Activated CD4-positive, CD25-positive, alpha-beta regulatory T cell treated with anti-CD3 and anti-CD28 coated beads, Interleukin-2, amount 50 U/mL, for 24 hours (primary cell): ENCODE results near the gene GNG4.
"Not testable (repeated sequence)": the region's sequence is repeated elsewhere in the genome, so short reads cannot be mapped to it uniquely, and the experiment has no call there.

Experiments
- ATAC-seq, 2 donors: fragments of 150-1000 bp; cut with Tn5 transposase; one replicate each; pipeline ENCODE4 v1.10.0; 2021; ENCODE audit warnings: mild to moderate bottlenecking in 1 of 2, moderate library complexity in 1 of 2

Gene GNG4

DNA sequence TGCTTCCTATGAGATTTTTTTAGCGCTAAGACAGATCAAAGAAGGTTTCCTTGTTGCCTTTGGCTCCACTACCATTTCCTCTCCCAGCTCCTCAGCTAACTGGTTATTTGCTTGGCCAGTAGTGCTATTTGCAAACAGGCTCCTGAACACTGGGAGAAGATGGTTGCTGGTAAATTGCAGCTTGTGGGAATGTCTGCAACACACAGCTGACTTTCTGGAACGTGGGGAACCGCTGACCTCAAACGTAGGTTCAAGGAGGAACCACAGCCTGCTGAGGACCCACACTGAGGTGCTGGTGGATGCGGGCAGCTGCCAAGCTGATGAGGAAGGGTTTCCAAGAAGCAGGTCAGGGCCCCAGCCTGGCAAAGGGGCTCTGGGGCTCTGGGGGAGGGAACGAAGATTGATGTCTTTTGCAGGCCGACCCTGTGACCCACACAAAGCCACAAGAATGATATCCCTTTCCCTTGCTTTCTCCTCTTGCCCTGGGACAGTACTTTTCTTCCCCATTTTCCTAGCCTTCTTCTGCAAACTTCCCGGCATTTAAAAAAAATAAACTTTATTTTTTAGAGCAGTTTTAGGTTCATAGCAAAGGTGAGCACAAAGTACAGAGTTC lies 24.8 kb downstream of the GNG4 start:
- no peak for ATAC-seq

DNA sequence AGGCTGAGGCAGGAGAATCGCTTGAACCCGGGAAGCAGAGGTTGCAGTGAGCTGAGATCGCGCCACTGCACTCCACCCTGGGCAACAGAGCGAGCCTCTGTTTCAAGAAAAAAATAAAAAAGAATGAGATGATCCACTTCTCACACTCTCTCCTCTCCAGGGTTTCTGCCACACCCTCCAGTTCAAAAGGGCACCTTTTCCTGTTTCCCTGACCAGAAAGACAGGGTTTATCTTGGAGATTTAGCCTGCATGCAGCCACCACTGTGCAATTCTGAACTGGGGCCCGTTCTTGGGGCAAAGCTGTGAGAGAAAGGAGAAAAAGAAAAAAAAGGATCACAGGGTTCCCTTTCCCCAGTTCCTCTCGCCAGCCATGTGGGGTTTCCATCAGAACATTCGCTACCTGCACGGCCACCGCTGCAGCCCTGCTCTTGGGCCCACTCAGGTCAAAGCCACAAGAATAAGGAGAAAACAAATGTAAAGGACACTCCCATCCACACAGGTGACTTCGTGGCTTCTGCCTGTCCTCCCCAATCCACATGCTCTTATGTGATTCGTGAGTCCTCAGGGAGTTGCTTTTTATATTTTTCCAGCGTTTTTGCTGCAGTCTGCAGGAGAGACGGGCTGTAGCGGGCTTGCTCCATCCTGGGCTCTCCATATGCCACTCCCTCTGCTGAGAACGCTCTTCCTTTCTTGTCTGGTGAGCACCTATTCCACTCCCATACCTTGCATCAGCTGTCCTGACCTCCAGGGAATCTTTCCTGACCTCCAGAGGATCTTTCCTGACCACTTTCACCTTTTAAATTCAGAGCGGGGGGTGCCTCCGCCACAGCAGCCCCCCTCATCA lies 26.4 kb downstream of the GNG4 start:
- no peak for ATAC-seq

DNA sequence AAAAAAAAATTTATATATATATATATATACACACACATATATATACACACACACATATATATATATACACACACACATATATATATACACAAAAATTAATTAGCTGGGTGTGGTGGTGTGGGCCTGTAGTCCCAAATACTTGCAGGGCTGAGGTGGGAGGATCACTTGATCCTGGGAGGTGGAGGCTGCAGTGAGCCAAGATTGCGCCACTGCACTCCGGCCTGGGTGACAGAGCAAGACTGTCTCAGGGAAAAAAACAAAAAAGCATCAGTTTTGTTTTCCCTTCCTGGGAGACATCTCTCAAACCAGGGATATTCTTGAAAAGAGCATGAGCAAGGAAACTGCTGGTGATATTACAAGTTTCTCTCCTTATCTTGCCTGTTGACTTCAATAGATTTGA lies 30.4 kb downstream of the GNG4 start:
- ATAC-seq = not testable (repeated sequence)

DNA sequence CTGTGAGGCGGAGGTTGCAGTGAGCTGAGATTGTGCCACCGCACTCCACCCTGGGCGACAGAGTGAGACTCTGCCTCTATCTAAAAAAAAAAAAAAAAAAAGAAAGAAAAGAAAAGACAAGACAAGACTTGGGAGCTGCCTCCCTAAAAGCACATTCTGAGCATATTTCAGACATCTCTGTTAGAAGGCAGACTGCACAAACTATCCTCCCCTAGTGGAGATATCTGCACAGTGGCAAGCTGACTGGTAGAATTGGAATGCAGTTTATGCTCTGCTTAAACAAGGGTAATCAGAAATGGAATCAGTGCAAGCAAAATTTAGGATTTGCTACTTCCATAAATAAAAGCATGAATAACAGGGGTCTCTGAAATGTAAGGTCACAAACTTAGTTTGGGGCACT lies 31.8 kb downstream of the GNG4 start:
- no peak for ATAC-seq

DNA sequence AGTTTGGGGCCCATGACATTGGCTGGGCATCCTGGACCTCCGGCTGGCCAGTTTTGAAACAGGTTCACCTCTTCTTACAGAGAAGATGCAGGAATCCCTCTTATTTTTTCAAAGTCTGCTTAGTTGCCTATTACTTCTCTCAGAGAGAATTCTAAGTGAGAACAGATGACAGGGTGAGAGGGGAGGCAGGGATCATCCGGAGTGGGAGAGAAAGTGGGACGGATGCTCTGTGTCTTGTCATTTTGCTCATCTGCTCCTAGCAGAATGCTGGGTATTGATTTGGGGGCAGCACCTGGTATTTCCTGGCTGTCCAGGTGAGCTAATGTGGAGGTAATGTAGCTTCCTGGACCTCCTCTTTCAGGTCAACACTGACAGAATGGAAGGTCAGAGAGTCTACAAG lies 32.4 kb downstream of the GNG4 start:
- no peak for ATAC-seq

DNA sequence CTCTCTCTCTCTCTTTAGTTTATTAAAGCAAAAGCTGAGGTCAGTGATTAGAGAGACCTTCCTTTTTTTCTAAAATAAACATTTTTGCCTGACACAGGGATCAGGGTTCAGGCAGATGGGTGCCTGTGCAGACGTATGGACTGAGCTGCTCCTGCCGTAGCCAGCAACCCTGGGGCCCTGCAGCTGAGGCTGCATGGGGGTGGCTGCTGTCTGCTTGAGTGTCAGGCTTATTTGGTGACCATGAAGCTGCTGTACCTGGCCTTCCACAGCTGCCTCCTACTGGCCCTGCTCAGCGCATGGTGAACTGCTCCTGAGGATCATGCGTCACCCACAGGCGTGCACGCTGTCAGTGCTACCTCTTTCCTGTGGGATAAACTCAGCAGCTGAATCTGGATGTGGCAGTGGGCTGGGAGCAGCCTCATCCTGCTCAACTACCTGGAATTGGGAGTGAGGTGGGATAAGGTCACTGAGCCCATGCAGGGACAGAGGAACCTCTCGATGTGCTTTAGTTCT lies 35.1 kb downstream of the GNG4 start:
- no peak for ATAC-seq

DNA sequence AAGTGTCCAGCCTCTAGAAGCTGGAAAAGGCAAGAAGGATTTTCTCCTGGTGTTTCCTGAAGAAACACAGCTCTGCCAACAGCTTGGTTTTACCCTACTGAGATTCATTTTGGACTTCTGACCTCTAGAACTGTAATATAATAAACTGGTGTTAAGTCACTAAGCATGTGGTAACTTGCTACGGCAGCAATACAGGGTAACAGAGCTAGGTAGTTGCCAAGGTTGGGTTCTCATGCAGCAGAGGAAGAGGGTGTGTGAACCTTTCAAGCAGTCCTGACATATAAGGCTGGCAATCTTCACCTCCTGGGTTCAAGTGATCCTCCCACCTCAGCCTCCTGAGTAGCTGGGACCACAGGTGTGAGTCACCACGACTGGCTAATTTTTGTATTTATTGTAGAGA lies 36.0 kb downstream of the GNG4 start:
- no peak for ATAC-seq

DNA sequence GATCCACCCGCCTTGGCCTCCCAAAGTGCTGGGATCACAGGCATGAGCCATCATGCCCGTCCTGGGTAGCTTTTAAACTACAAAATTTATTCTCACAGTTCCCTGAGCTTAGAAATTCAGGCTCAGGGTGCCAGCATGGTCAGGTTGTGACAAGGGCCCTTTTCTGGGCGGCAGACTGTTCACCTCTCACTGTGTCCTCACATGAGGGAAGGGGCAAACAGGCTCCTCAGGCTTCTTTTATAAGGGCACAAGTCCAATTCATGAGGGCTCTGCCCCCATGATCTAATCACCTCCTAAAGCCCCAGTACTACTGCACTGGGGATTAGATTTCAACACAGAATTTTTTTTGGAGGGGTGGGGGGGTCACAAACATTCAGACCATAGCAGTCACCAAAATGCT lies 36.8 kb downstream of the GNG4 start:
- ATAC-seq = no peak

DNA sequence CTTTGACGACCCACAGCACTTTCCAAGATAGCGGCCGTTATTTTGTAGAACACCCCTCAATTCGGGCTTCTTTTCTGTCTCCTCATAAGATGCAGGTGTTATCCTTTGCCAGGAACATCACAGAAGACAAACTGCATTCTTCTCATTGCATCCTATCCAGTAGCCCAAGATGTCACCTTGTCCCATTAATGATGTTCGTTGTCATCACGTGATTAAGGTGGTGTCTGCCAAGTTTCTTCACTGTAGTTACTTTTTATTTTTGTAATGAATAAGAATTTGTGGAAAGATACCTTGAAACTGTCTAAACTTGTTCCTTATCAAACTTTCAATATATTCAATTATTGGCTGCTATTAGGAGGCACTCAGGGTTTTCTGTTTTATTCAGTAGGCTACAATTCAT lies 39.4 kb downstream of the GNG4 start:
- no peak for ATAC-seq

DNA sequence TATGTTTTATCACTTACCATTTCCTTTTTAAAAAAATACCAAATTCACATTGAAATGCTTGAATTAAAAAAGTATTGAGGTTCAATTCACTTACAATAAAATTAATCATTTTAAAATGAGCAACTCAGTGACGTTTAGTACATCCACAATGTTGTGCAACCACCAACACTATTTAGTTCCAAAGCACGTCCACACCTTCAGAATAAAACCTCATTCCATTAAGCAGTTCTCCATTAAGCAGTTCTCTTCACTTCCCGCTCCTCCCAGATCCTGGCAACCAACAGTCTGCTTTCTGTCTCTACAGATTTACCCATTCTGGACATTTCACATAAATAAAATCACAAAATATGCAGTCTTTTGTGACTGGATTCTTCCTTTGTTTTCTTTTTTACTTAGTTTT lies 41.3 kb downstream of the GNG4 start:
- no peak for ATAC-seq

DNA sequence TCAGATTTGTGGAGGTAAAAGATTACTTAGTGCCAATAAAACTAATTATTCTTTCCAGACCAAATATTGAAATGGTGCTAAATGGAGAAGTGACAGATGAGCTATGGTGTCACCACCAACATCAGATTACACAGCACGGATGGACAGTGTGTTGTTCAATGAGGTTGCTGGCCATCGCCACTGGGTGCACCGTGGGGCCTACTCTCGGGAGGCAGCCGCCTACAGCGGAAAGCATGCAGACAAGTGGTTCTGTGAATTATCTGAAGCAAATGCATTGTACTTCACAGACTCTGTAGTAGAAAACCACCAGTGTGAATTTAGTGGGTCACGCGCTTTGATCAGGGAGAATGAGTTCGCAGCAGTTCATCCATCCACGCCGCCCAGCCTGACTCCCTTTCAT lies 42.3 kb downstream of the GNG4 start:
- ATAC-seq = no peak

DNA sequence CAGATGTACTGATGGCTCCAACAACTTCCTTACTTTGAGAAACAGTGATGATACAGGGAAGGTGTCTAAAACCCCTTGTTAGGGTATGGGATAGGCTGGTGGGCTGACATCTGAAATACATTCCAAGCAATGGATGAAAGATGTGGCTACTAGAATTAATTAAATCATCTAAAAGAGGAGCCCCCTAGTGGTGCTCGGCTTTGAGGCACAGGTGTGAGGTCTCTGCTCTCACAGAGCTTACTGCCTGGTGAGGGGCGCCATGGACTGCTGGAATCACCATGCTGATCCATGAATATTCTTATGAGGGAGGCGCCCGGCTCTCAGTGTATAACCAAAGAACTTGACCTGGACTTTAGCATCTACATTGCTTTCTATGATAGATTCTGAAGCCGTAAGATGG lies 48.5 kb downstream of the GNG4 start:
- no peak for ATAC-seq

DNA sequence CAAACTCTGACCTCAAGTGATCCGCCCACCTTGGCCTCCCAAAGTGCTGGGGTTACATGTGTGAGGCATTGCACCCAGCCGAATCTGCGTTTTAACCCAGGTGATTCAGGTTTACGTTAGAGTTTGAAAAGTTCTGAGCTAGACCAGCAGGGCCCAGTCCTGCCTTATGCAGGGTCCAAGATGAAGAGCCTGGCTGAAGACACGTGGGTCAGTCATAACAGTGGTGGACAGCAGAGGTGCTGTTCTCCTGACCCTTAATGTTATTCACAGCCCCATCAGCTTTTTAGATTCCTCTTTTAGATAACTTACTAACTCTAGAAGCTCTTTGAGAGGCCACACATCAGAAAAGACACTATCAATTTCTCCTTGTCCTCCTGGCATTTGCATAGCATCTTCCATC lies 50.0 kb downstream of the GNG4 start:
- ATAC-seq = no peak

DNA sequence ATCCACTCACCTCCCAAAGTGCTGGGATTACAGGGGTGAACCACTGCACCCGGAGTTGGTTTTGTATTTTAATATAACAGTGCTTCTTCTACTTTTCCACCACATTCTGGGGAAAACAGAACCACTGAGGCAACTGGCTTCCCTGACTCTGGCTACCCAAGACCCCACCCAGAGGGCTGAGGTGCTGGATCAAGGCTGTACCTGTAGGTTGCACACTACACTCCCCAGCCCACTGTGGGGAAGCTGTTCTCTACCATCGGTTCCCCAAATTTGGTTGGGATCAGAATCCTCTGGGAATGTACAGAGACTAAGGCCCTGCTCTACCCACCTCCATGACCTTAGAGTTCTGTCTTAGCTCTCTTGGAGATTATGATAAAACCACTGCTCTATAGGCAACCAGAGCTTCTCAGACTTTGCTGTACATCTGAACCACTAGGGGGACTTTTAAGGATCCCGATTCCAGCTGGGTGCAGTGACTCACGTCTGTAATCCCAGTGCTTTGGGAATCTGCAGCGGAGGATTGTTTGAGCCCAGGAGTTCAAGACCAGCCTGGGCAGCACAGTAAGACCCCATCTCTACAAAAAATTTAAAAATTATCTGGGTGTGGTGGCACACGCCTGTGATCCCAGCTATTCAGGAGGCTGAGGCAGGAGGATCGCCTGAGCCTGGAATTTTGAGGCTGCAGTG lies 51.6 kb downstream of the GNG4 start:
- ATAC-seq = no peak

DNA sequence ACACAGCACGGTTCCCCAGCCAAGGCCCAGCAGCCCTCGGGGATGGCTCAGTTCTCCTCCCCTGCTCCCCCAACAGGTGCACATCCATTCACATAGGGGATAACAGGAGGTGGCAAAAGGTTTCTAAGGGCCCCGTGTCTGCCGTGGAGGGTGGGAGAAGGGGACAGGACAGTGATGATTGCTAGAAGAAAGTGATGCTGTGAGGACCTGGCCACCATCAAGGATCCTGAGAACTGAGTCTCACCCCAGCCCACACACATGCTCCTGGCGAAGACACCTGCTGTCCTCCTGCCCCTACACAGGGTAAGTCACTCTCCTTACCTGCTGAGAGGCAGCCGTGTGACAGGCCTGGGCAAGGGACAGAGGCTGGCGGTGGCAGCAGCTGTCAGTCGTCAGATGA lies 54.5 kb downstream of the GNG4 start:
- ATAC-seq = no peak

DNA sequence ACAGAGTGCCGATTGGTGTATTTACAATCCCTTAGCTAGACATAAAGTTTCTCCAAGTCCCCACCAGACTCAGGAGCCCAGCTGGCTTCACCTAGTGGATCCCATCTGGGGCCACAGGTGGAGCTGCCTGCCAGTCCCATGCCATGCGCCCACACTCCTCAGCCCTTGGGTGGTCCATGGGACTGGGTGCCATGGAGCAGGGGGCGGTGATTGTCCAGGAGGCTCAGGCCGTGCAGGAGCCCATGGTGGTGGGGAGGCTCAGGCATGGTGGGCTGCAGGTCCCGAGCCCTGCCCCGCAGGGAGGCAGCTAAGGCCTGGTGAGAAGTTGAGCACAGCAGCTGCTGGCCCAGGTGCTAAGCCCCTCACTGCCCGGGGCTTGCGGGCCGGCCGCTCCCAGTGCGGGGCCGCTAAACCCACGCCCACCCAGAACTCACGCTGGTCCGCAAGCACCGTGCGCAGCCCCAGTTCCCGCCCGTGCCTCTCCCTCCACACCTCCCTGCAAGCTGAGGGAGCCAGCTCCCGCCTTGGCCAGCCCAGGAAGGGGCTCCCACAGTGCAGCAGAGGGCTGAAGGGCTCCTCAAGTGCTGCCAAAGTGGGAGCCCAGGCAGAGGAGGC lies 55.2 kb downstream of the GNG4 start:
- not testable (repeated sequence) for ATAC-seq

DNA sequence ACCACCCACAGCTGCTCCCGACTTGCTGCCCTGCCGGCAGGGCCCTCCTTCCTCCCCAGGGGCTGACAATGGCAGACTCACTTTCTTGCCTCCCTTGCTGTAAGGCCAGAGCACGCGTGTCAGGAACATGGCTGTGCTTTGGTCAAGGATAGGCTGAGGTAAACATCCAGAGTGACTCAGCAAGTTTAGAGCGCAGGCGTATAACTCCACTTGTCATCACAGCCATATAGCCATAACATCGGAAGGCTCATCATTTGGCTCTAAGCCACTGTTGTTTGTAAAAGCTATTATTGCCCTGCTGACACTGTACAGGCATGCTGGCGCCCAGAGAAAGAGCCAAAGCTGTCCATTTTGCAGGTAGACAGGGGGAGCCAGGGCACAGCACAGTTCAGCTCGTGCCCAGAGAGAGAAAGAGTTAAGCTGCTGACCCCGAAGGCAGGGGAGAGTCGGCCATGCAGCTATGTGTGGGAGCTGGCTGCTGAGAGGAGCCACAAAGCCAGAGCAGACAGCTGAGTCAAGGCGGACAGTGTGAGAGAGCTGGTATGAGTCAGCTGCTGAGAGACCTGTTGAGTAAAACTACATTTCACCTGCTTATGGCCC lies 60.6 kb downstream of the GNG4 start:
- no peak for ATAC-seq

DNA sequence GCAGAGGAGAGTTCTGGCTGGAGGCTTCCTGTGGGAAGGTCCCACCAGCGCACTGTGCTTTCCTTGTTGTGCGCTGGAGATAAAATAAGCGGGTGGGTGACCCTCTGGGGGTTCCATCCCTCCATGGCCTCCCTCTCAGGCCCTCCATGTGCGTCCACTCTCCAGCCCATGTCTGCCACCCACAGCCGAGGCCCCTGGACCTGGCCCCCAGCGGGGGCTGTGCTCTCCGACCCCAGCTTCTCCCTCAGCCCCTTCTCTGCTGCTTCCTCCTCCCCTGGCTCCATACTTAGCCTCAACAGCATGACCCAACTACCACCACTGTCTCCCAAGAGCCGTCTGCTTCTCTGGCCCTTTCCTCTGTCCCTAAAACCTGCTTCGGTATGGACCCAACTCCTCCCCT lies 61.4 kb downstream of the GNG4 start:
- no peak for ATAC-seq

DNA sequence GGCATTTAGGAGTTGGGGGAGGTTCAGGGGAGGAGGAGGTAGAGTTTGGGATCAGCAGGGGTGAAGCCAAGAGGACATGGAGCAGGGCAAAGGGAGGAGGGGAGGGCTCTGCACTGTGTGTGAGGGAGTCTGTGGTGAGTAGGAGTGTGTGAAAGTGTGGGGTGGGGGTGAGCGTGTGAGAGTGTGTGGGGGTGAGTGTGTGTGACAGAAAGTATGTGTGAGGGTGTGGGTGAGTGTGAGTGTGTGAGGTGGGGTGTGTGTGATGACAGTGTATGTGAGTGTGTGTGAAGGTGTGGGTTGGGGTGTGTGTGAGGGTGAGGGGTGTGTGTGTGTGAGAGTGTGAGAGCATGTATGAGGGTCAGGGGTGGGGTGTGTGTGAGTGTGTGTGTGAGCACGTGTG lies 62.6 kb downstream of the GNG4 start:
- no peak for ATAC-seq

DNA sequence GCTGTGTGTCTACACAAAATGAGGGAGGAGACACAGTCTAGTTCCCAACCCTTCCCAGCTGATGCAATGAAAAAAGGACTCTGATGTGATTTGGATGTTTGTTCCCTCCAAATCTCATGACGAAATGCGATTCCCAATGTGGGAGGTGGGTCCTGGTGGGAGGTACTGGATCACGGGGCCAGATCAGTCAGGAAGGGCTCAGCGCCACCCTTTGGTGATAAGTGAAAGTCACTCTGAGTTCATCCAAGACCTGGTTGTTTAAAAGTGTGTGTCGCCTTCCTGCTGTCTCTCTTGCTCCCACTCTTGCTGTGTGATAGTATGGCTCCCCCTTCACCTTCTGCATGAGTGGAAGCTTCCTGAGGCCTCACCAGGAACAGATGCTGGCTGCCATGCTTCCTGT lies 63.2 kb downstream of the GNG4 start:
- no peak for ATAC-seq

DNA sequence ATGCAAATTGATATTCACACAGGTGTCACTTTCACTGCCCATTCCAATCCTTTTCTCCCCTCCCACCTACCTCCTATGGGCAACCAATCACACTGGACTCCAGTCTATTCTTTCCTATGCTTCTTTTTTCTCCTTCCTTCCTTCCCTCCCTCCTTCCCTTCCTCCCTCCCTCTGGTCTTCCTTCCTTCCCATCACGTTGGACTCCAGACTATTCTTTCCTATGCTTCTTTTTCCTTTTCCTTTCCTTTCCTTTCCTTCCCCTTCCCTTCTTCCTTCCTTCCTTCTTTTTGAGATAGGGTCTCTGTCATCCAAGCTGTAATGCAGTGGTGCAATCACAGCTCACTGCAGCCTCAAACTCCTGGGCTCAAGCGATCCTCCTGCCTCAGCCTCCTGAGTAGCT lies 64.6 kb downstream of the GNG4 start:
- no peak for ATAC-seq

DNA sequence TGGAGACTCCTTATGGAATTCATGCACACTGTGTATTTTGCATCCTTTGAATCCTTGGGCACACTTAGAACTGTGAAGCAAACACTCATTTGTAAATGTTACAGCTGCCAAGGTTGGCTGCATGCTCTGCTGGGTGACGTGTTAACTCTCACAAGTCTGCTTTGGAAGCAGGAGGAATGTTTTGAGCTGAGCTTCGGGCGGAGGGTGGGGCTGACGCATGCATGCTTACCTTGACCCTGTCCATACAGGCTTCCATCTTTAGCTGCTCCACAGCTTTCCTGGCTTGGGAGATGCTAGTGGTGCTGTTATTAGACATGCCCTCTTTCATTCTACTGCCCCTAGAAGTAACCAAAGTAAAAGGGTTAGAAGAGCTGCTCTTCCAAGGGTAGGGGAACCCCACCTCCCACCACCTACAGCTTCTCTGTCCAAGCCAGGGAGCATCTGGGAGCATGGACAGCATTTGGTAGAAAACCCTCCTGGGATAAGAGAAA lies 66.0 kb downstream of the GNG4 start:
- ATAC-seq = no peak

DNA sequence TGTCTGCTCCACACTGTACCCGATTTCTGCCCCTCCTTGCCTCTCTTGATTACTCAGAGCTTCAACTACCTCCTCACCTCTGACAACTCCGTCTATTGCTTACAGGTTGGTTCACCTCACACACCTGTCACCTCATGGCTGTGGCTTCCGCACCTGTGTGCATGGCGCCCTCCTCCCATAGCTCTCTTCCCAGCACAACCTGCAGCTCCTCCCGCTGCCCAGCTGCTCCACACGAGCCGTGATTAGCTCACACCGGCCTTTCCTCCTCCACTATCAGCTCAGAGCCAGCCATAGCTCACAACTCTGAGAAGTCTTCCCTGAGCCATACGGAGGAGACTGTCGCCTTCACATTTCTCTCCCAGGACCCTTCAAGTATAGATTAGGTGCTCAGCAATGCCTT lies 67.5 kb downstream of the GNG4 start:
- no peak for ATAC-seq
